DMS53 (cell line): ENCODE measurements around the gene SMYD4.

Experiments used
- DNase-seq: peaks from one replicate; lab custom pipeline; 2025; lab: John Stamatoyannopoulos, UW

SMYD4 gene

DNA sequence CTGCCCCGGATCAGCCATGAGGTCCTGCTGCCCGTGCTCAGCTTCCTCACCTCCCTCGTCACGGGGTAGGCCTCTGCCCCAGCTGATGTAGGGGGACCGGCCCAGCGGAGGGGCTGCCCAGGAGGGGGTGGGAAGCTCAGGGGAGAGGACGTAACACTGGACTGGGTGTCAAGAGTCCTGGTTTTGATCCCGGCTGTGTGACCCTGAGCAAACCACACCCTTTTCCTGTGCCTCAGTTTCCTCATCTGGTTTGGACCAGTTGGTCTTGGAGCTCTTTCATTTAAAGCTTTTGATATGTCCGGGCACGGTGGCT, 98.6 kb downstream of the SMYD4 start:
- DNase-seq, result no peak

DNA sequence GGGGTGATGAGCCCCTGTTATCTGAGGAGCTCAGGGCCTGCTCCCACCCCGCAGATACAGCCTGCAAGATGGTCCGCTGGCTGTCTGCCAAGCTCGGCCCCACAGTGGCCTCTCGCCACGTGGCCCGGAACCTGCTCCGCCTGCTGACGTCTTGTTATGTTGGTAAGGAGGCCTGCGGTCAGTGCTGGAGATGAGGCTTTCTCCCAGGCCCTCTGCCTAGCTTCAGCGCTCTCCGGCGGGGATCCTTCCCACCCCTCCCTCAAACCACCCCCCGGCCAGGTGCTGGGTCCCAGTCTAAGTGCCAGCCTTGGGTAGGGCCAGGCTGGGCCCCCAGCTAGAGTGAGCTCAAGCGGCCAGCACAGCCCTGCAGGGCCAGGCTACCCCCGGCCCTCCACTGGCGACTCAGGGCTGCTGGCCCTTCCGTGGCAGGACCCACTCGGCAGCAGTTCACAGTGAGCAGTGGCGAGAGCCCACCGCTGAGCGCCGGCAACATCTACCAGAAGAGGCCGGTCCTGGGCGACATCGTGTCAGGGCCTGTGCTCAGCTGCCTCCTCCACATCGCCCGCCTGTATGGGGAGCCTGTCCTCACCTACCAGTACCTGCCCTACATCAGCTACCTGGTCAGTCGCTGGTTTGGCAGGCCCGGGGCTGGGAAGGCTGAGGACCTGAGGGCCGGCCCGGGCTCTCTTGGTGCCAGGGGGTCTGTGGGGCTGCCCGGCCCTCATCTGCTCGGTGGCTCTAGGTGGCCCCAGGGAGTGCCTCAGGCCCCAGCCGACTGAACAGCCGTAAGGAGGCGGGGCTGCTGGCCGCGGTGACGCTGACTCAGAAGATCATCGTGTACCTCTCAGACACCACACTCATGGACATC, 99.1 kb downstream of the SMYD4 start:
- peak; percentile 63 for DNase-seq

DNA sequence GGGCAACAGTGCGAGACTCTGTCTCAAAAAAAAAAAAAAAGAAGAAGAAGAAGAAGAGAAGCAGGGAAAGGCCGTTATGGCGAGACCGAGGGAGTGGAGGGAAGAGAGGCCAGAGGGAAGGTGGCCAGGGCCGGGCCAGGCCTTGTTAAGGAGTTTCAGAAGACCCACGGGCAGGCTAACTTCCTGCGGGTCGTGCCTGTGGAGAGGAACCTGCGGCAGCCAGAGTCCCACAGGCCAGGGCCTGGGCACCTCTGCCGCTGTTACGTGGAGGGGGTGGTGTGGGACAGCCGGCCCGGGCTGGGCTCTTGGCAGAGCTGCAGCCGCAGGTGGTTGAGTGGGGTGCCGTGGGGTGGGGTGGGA, 99.8 kb downstream of the SMYD4 start:
- DNase-seq, result no peak
